KBM-7 (cell line): Measurements from ENCODE around the gene NXPH4.

Source experiments
- DNase-seq: peaks from one replicate; pipeline ENCODE4 v3.0.0-alpha.2; 2015
- in situ Hi-C: fragments of 300-500 bp; cut with MboI; formaldehyde crosslinking; loops from 2 replicates; pipeline ENCODE4 v1.14.3; 2020; ENCODE audit warnings: low sequenced_read_pairs, low pct_unique_long_range_greater_than_20kb, mixed read lengths

Gene NXPH4

DNA sequence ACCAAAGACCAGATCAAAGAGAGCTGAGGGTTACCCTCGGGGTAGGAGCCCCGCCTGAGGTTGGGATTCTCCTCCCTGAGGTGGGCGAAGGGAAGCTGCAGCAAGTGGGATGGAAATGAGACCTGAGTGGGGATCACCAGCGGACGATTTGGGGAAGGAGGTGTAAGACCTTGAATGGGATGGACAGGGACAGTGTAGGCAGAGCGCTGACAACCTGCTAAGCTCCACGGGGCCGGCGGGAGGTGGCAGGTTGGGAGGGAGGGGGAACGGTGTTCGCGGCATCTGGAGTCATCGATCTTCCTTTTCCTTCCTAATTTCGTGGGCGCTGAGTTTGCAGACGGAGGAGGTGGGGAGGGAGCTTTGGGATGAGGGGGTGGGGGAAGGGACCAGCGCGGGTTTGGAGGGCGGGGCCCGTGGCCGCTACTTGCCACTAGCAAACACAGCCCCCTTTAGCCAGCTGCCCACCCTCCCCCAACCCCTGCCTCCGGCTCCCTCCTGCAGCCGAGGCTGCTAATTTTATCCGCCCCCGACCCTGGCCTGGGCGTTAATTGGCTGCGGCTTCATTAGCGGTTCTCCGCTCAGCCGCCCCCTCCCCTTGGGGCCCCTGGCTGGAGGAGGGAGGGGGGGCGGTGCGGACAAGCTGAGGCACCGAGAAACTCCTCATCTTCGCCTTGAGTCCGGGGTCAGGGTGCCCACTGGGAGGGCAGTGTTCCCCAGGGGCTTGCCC is 10.2 kb downstream of the NXPH4 start:
- DNase-seq, result no peak
- in situ Hi-C loops, result no loop called here

DNA sequence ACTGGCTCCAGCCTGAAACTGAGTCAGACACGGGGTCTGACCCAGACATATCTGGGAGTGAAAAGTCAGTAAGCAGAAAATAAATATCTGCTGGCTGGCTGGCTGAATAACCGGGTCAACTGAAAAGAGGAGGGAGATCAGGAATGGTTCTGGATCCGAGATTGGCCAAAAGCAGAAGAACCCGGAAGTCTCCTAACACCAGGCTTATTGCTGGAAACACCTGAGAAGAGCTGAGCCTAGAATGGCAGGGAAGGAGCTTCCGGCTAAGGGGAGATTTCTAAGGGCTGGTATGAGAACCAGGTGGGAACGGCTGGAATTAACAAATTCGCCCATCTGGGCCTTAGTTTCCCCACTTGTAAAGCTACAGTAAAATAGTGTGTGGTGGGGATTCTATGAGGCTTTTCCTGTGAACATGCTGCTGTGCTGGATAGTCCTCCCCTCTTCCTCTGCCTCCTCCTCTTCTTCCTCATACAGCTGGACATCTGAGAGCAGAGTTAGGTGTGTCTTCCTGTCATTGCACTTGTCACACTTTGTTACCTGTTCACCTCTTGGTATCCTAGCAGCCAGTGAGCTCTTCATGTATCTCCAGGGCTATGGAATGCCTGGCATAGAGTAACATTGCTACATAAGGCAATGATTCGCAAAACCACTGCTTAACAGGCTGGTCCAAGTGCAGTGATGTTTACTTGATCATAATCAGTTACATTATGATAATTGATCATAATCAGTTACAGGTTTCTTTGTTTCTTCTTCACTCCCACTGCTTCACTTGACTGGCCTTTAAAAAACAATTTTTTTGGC is 10.9 kb downstream of the NXPH4 start:
- no peak for DNase-seq
- in situ Hi-C loops, result no loop called here

DNA sequence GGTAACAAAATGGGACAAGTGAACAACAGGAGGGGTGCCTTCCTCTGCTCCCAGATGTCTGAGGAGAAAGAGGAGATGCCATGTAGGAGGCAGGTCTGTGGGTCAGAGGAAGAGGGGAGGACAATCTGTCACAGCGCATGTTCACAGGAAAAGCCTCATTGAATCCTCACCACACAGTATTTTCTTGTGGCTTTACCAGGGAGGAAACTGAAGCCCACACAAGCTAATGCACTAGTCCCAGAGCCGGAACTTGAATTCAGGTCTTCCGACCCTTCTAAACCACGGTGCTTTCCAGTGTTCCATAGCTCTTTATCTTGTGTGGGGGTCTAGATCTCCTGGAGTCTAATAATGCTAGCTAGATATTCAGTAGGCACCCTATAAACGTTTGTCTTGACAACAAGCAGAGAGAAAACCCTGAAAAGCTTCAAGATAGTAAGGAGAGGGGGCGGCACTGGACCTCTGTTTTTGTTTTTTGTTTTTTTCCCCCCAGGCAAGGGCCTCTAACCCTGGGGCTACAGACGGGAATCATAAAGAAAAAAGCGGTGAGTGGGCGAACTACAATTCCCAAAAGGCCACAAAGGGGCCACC is 12.5 kb downstream of the NXPH4 start:
- in situ Hi-C loops, result no loop called here
- DNase-seq, result peak; percentile 83

DNA sequence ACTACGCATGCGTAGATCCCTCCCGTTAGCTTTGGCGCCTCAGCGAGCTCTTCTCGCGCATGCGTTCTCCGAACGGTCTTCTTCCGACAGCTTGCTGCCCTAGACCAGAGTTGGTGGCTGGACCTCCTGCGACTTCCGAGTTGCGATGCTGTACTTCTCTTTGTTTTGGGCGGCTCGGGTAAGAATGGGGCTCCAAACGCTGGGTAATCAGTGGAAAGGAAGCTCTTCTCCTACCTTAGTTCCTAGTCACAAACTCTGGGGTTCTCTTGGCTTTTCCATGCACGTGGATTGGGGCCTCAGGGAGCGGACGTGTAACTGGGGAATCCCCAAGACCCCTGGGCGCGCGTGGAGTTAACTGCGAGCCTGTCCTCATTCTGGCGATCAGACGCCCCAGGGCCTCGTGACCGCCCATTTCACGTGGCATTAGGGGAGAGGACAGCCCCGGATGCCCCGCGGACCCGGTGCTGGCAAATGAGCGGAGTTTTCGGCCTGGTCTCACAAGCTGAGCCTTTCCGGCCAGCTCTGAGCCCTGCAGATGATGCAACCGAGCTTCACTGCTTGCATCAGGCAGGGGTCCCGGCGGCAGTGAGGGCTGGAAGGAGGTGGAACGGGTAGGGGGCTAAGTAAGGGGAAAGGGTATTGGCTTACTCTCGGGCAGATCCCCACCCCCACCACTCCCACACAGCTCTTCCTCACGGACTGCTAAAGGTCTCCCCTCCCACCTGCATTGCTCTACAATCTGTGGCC is 13.2 kb downstream of the NXPH4 start, which contains the start of gene SHMT2:
Gene SHMT2, plus strand, starts transcription at position 78 of the 747 bp plus-strand sequence. Its CDS starts 68 bp downstream, at position 146.
- in situ Hi-C loops, result no loop called here
- peak; percentile 90 for DNase-seq

DNA sequence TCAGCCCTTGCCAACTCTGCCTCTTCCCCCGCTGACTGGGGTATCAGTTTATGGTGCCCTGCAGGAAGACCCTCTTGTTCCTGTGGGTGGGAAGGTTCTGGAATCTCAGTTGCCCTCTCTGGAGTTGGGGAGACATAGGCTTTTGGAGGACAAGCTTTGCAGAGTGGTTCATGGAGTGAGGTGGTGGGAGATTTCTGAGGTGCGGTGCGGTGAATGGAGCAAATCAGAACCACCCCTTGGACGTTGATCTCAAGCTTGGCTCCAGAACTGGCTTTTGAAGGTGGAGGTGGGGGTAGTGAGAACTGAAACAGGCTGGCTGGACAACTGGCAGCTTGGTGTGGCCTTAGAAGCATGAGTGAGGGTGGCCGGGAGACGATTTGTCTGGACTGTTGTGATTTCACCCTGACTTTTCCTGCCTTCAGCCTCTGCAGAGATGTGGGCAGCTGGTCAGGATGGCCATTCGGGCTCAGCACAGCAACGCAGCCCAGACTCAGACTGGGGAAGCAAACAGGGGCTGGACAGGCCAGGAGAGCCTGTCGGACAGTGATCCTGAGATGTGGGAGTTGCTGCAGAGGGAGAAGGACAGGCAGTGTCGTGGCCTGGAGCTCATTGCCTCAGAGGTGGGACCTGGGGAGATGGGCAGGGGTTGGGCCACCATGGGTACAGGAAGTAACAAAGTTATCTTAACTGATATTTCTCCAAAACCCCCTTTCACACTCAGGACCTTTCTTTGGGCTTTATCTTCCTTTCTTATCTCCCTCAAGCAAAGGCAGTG is 14.0 kb downstream of the NXPH4 start:
- DNase-seq, result no peak
- in situ Hi-C loops, result no loop called here

DNA sequence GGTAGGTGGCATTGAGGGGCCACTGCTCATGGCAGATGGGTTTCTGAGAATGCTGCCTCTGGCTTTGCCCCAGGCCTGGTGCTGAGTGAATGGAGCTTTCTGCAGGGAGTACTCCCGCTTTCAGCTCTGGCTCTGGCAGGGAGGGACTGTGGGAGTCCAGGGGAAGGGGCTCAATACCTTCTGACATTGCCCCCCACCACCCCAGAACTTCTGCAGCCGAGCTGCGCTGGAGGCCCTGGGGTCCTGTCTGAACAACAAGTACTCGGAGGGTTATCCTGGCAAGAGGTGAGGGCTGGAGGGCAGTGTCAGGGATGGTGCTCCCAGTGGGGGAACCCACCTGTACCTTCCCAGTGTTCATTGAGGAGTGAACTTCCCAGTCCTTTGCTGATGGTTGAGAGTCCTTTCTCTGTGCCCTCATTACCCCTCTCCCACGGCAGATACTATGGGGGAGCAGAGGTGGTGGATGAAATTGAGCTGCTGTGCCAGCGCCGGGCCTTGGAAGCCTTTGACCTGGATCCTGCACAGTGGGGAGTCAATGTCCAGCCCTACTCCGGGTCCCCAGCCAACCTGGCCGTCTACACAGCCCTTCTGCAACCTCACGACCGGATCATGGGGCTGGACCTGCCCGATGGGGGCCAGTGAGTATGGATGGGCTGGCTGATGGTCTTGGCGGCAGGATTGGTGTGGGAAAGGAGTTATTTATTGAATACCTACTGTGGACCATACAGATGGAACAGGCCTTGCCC is 14.9 kb downstream of the NXPH4 start:
- DNase-seq, result no peak
- in situ Hi-C loops, result no loop called here

DNA sequence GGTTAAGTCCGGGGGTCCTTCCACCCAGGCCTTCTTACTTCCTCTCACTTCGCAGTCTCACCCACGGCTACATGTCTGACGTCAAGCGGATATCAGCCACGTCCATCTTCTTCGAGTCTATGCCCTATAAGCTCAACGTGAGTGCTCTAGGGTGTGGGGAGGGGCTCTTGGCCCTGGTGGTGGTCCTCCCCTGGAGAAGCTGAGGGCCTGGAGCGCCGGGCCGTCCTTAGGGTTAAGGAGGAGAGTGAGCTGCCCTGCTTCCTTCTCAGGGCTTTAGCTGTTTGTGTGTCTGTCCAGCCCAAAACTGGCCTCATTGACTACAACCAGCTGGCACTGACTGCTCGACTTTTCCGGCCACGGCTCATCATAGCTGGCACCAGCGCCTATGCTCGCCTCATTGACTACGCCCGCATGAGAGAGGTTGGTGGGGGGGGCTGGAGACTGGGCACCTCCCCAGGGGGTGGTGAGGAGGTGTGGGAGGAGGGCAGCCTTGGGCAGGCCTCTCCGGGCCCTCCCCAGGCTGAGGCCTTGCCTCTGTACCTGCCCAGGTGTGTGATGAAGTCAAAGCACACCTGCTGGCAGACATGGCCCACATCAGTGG is 15.7 kb downstream of the NXPH4 start:
- in situ Hi-C loops, result no loop called here
- no peak for DNase-seq

DNA sequence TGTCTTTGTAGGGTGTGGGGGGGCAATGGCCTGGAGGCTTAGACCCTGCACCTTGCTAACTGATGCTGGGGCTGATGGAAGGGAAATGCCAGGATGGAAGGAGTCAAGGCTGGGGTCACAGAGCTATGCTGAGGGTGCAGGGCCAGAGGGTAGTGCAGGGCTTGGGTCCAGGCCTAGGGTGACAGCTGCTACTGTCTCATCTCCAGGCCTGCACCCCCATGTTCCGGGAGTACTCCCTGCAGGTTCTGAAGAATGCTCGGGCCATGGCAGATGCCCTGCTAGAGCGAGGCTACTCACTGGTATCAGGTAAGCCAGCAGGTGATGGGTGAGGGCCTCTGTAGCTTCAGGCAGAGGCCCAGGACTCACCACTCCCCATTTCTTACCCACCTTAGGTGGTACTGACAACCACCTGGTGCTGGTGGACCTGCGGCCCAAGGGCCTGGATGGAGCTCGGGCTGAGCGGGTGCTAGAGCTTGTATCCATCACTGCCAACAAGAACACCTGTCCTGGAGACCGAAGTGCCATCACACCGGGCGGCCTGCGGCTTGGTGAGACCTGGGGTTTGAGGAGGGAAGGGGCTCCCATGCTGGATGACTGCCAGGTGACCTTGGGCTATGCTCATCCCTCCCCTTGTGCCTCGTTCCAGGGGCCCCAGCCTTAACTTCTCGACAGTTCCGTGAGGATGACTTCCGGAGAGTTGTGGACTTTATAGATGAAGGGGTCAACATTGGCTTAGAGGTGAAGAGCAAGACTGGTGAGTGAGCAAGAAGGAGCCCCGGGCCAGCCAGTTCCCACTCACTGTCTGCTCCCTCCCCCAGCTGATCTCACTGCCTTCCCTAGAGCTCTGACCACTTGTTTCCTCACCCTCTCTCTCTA is 17.0 kb downstream of the NXPH4 start:
- DNase-seq, result no peak
- in situ Hi-C loops, result no loop called here

DNA sequence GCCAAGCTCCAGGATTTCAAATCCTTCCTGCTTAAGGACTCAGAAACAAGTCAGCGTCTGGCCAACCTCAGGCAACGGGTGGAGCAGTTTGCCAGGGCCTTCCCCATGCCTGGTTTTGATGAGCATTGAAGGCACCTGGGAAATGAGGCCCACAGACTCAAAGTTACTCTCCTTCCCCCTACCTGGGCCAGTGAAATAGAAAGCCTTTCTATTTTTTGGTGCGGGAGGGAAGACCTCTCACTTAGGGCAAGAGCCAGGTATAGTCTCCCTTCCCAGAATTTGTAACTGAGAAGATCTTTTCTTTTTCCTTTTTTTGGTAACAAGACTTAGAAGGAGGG is 17.6 kb downstream of the NXPH4 start:
- in situ Hi-C loops, result no loop called here

DNA sequence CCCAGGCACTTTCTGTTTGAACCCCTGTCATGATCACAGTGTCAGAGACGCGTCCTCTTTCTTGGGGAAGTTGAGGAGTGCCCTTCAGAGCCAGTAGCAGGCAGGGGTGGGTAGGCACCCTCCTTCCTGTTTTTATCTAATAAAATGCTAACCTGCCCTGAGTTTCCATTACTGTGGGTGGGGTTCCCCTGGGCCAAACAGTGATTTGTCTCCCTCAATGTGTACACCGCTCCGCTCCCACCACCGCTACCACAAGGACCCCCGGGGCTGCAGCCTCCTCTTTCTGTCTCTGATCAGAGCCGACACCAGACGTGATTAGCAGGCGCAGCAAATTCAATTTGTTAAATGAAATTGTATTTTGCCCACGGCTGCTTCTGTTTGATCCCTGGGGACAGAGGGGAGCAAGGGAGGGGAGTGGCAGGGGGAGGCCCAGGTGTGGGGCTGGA is 18.0 kb downstream of the NXPH4 start:
- DNase-seq, result no peak
- in situ Hi-C loops, result no loop called here

More for the DNA sequence above, 17.6 kb downstream of the NXPH4 start:
- DNase-seq, result no peak

DNA sequence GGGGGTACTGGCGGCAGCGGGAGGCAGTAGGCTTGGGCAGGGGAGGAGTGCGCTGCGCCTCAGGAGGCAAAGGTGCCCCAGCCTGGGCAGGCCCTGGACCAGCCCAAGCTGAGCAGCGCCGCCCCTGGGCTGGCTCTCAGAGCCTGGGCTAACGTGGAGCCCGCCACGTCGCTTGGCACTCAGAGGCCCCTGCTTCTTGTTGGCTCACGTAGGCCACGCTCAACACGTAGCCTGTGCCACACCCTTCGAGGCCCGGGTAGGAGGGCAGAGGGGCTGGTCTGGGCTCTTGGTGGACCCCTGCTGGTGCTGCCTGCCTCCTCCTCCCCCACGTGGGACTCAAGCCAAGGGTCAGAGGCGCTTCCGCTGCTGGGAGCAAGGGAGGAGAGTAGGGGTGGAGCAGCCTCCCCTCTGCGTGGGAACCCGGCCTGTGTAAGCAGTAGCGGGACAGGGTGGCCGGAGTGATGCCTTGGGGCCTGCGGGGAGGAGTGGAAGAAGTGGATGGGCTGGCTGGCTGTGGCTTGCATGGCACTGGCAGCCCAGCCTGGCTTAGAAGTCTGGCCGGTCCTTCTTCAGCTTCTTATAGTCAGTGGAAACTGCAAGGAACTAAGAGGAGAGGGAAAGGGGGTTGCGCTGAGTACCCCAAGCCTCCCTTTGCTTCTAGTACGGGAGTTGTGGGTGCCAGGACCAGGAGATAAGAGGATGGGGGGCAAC is 18.6 kb downstream of the NXPH4 start:
- DNase-seq, result no peak
- in situ Hi-C loops, result no loop called here

DNA sequence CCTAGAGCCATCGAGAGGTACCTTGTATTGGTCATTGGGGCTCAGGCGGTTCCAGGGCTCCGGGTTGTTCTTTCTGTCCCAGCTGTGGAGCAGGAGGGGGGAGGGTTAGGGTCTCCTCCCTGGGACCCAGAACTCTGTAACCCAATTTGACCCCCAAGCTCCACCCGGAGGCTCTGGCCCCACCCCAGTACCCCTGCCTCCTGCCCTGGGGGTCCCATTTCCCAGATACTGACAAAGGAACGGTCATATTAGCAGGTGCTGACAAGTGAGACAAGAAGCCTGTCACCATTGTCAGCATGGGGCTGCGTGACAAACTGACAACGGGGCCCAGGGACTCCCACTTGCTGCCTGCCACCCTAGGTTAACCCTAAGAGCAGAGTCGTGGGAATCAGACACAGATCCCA is 19.1 kb downstream of the NXPH4 start:
- in situ Hi-C loops, result no loop called here
- no peak for DNase-seq

DNA sequence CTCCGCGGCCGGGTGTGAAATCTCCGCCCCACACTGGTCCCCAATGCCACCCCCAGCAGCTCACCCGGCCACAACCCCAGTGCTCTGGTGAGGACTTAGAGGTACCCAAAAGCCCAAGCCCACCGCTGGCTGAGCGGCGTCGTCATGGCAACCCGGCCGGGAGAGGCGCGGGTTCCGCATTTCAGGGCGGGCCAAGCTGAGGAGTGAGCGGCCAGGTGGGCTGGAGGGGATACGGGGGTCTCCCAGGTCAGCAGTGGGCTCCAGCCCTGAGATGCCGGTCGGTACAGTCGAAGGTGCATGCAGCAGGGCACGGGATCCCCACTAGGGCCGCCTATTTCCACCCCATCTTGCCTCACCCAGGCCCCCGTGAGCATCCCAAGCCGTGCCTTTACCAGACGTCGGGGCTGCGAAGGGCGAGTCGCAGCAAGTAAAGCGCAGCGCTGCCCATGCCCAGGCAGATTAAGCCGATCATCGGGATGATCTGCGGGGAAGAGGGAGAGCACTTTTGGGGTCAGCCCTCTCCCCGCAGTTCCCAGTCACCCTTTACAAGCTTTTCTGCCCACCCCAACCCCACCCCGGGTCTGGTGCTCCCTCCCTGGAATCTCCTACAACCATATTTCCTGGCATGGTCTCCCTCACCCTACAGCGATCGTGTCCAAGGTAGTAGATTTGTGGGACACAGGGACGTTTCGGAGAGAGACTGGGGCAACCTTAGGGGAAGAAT is 19.8 kb downstream of the NXPH4 start:
- DNase-seq, result no peak
- in situ Hi-C loops, result no loop called here

DNA sequence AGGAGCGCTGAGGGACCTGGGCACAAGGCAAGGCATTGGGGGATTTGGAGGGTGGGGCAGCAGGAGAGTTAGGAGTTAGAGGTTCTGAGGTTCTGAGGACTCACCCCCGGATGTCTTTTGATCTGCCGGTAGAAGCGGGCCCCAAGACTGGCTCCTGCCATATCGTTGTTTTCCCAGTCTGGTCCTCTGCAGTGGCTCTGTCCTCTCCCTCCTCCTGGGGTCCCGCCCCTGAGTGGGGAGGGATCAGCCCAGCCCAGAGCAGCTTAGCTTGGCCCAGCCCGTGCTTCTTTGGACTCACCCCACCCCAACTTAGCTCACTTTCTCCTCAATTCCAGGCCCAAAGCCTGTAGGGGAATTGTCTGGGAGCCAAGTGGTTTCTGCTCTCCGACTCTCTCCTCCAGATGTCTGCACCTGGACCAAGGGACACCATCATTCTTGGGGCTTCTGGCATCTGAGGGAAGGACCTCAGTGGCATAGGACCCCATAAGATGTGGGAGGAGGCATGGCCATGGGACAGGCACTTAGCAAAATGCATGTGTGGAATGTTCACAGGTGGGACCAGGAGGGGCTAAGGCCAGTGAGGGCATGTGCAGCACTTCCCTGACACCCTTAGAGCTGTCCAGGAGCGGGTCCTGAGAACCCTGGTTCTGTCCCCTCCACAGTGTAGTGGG is 20.5 kb downstream of the NXPH4 start:
- in situ Hi-C loops, result no loop called here

DNA sequence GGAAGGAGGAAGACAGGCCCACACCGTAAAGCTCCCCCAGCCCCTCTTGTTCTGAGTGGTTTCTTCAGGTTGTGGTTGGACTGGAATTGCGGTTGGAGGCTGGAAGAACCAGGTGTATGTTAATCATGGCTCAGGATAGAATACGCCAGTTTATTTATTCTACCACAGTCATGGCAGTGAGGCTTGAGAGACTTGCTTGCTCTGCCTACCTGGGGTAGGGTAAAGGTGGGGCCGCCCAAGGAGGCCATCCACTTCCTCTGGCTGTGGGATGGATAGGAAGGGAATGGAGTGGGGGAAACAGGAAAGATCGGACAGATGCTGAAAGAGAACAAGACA is 21.0 kb downstream of the NXPH4 start:
- DNase-seq, result no peak
- in situ Hi-C loops, result no loop called here

More for the DNA sequence above, 20.5 kb downstream of the NXPH4 start:
- DNase-seq, result no peak
